ENCODE results near the gene EEFSEC. TPM values are rescaled to one million over a fixed set of nuclear protein-coding genes. Genes with fewer than 3 reads are reported as not detected.

The EEFSEC gene
- total RNA-seq, 1 donor from 2014 or later = 19.3 TPM

- intact Hi-C loops (cut with DNase I) = no loop called here
- DNase-seq (ENCODE audit: low spot score) = no peak
Observed at GRCh38 chr3:128177865-128178264, 24.6 kb downstream of the EEFSEC start.

DNA sequence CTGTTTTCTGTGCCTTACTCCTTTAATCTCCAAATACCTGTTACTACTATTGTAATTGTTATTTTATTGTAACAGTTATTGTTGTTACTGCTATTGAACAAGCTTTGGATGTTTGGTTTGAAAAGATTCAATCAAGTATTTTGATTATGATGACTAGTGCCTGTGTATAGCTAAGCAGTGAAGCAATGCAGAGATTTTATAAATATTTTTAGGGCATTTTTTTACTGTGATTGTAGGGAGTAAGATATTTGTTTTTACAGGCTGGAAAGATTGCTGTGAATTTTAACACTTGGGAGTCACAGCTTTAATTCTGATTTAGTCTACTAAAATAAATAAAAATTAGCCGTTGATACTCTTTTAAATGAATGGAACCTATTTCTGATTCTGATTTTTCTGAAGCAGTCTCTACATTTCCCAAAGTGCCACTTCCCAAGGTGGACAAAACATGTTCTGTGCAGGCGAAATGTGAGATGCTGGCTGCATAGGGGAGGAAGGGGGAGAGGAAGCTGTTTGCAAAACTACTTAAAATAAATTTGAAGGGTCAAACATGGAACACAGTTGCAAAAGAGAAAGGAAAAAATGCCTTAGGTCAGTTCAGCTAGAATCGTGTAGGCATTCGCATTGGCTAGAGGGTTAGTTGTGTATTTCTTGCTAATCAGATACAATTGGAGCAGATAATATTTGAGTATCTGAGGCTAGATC is 25.7 kb downstream of the EEFSEC start:
- intact Hi-C loops (cut with DNase I) = no loop called here
- no peak for DNase-seq (ENCODE audit: low spot score)

DNA sequence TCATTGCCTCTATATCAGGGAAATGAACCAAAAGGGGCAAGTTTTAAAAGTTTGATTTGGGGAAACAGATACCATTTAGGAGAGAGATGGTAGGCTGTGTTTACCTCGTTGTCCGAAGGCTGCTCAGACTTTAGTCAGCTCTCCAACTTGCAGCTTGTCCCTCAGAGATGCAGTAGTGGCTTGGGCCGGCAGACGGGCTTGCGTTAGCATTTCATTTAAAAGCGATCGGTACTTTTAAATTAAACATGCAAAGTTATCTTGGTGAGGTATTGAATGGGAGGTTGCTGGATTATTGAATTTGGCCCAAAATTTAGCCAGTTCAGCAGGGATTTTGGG is 26.2 kb downstream of the EEFSEC start:
- DNase-seq (ENCODE audit: low spot score) = no peak
- intact Hi-C loops (cut with DNase I) = no loop called here

- intact Hi-C loops (cut with DNase I) = no loop called here
- DNase-seq (ENCODE audit: low spot score) = no peak
Observed at GRCh38 chr3:128180436-128180835, 27.2 kb downstream of the EEFSEC start.

GRCh38 chr3:128180913-128181312 is 27.6 kb downstream of the EEFSEC start:
- intact Hi-C loops (cut with DNase I) = no loop called here
- DNase-seq (ENCODE audit: low spot score) = no peak

DNA sequence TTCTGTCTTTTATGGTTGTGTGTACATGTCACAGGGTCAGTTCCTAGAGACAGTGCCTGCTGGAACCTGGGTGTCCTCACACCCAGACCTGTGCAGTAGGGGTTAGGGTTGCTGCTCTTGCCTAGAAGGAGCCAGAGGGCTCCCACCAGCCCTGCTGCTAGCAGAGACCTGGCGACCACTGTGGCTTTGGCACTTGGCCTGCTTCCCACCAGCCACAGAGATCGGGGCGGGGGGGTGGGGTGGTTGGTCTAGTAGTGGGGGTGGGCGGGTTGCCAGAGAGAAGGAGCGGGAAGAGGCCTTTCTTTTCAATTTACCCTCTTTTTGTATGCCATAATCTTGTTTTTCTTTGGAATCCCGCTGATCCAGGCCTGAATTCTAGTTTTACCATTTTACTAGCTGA is 29.4 kb downstream of the EEFSEC start:
- DNase-seq (ENCODE audit: low spot score) = no peak
- intact Hi-C loops (cut with DNase I) = no loop called here

- DNase-seq (ENCODE audit: low spot score) = no peak
- intact Hi-C loops (cut with DNase I) = no loop called here
Observed at GRCh38 chr3:128185630-128186447, 32.6 kb downstream of the EEFSEC start.

DNA sequence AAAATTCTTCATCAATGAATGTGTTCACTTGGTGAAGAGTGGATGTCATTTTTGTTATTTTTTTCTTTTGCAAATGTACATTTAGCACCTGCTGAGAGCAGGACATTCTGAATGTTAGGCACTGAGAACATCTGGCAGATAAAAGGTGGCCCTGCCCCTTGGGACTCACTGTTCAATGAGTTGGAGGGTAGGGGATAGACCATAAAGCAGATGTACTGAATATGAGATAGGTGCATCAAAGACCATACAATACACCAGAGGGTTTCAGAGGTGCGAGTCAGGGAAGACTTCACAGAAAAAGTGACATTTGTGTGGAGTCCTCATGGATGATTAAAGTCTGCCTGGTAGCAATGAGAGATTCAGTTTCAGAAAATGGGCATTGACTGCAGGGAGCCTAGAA is 34.2 kb downstream of the EEFSEC start:
- DNase-seq (ENCODE audit: low spot score) = no peak
- intact Hi-C loops (cut with DNase I) = no loop called here

GRCh38 chr3:128188326-128188725 is 35.0 kb downstream of the EEFSEC start:
- intact Hi-C loops (cut with DNase I) = no loop called here

GRCh38 chr3:128188956-128189355 is 35.7 kb downstream of the EEFSEC start:
- intact Hi-C loops (cut with DNase I) = no loop called here
- DNase-seq (ENCODE audit: low spot score) = no peak

More at GRCh38 chr3:128188326-128188725, 35.0 kb downstream of the EEFSEC start:
- peak; percentile 26 for DNase-seq (ENCODE audit: low spot score)

DNA sequence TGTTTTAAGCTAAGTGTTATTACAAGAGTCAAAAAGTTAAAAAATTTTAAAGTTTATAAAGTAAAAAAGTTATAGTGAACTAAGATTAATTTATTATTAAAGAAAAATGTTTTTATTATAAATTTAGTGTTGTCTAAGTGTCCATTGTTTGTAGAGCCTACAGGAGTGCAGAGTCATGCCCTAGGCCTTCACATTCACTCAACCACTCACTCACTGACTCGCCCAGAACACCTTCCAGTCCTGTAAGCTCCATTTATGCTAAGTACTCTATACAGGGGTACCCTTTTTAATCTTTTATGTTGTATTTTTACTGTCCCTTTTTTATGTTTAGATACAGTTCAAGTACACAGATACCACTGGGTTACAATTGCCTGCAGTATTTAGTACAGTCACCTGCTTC is 37.2 kb downstream of the EEFSEC start:
- DNase-seq (ENCODE audit: low spot score) = no peak
- intact Hi-C loops (cut with DNase I) = no loop called here

GRCh38 chr3:128192131-128192530 is 38.9 kb downstream of the EEFSEC start:
- DNase-seq (ENCODE audit: low spot score) = no peak
- intact Hi-C loops (cut with DNase I) = no loop called here

DNA sequence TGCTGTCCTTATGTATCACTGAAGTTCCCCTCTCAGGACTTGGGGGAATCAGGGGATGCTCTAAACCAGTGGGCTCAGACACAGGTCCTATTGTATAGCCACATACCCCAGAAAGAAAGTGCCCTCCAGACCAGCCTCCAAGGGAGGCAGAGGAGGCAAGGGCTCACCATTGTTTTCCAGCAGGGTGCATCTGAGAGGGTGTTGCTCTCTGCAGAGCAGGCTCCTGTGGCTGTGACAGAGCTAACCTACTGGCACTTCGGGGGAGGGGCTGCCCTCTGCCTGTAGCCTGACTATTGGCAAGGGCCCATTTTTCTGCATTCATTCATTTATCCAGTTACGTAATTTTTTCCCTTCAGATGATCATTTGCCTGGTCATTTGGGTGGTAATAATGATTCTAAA is 39.9 kb downstream of the EEFSEC start:
- intact Hi-C loops (cut with DNase I) = no loop called here
- DNase-seq (ENCODE audit: low spot score) = no peak

- no peak for DNase-seq (ENCODE audit: low spot score)
- intact Hi-C loops (cut with DNase I) = no loop called here
Observed at GRCh38 chr3:128194843-128195242, 41.6 kb downstream of the EEFSEC start.

DNA sequence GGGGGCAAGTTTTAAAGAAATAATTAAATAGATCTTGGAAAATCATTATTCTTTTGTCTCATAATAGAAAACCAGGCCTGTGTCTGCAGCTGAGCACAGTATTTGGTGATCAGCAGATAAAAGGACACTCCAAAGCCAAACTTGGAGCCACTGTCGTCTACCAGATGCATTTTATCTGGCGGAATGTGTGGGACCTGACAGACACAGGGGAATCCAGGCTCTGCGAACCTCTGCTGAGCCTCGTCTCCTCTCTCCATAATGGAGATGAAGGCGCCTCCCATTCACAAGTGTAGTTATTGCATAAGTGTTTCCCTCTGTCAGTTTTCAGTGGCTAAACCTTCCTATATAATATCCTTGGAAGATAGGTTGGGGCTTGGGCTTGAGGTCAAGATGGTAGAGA is 42.1 kb downstream of the EEFSEC start:
- intact Hi-C loops (cut with DNase I) = no loop called here
- DNase-seq (ENCODE audit: low spot score) = no peak

GRCh38 chr3:128195802-128196201 is 42.5 kb downstream of the EEFSEC start:
- no peak for DNase-seq (ENCODE audit: low spot score)
- intact Hi-C loops (cut with DNase I) = no loop called here

DNA sequence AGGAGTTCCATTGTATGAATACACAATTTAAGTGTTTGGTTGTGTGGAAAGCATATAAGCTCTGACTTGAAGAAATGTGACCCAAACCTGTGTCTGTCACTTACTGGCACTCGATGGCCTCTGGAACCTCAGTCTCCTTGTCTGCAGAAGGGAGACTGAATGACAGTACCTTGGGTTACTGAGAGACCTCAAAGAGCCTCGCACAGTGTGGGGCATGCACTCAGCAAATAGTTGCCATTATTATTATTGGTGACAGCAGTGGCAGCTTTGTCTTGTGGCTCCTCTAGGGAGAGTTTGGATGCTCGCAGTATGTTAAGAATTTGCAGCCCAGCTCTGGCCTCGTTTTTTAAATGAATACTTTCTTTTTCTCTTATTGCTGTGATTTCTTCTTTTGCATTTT is 43.4 kb downstream of the EEFSEC start:
- intact Hi-C loops (cut with DNase I) = no loop called here
- no peak for DNase-seq (ENCODE audit: low spot score)

DNA sequence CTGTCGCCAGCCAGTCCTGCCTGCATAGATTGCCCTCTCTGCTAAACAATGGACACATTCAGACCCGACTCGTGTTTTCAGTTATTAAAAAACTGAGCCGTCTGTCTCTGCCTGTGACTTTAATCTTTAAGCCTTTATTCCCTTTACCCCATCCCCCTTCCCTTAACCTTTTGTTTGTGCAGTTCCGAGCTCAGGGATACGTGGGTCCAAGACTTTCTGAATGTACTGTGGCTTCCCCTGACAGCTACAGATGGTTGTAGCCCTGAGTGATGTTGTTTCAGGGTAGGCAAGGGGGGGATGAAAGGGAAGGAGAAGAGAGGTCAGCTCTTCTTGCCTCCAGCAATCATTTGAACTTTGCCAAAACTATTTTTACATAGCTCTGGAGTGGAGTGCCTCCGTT is 44.6 kb downstream of the EEFSEC start:
- intact Hi-C loops (cut with DNase I) = no loop called here
- DNase-seq (ENCODE audit: low spot score) = no peak

GRCh38 chr3:128198313-128198712 is 45.0 kb downstream of the EEFSEC start:
- intact Hi-C loops (cut with DNase I) = no loop called here
- DNase-seq (ENCODE audit: low spot score) = no peak

DNA sequence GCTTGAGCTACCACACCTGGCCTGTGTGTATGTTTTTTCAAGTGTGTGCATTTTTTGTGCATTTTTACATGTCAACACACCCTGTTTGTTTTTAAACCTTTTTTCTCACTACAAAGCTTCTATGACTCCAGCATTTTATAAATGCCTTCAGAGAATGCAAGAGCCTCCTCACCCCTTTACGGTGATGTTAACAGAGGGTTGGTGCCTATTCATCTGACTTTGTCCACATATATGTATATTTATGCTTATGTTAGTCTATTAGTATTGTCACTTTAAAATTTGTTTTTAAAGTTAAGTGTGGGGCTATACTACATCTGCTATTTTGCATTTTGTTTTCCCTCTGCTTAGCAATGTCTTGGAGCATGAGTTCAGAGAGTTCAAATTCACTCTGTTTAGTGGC is 45.8 kb downstream of the EEFSEC start:
- intact Hi-C loops (cut with DNase I) = no loop called here

DNA sequence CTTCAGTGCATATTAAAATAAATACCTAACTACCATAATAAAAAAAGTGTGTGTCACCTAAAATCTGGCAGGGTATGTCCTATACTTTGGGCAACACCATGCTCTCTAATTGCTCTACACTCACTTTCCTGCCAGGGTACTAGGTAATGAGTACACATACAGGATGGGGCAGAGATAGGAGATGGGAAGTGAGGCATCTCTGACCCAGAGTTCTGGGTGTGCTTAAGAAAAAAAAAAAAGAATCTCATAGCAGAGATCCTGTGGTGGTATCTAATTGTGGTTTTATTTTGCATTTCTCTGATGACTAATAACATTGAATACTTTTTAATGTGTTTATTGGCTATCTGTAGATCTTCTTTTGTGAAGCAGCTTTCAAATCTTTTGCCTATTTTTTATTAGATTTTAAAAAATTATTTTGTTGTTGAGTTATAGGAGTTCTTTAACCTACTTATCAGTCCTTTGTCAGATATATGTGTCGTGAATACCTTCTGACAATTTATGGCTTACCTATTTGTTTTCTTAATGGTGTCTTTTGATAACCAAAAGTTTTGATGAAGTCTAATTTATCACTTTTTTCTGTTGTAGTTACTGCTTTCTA is 48.0 kb downstream of the EEFSEC start:
- DNase-seq (ENCODE audit: low spot score) = no peak
- intact Hi-C loops (cut with DNase I) = no loop called here

More for the DNA sequence above, 45.8 kb downstream of the EEFSEC start:
- DNase-seq (ENCODE audit: low spot score) = no peak

Measured in cardiac septum (tissue), 1 donor.